WTC11 (cell line): ENCODE measurements around the gene TMEM121. TPM values are rescaled to one million over a fixed set of nuclear protein-coding genes. Genes with fewer than 3 reads are reported as not detected.

Experiments
- ATAC-seq: fragments of 200-7000 bp; cut with Tn5 transposase; 2 replicates; pipeline ENCODE4 v1.10.0; 2021; ENCODE audit warnings: mild to moderate bottlenecking, moderate library complexity
- CTCF ChIA-PET: fragments of 300-600 bp; sonication (Branson Sonifier 250); formaldehyde crosslinking; loops from one replicate; lab custom pipeline; 2021; ENCODE audit warnings: antibody characterized with exemption; lab: Charles Lee
- POLR2A ChIA-PET: fragments of 350-600 bp; sonication (Branson Sonifier 250); formaldehyde crosslinking; loops from one replicate; lab custom pipeline; 2021; ENCODE audit warnings: antibody characterized with exemption; lab: Charles Lee
- DNase-seq: peaks from one replicate; pipeline ENCODE4 v3.0.0; 2021; ENCODE audit warnings: low spot score
- H3K27ac Mint-ChIP-seq: 2 replicates; pipeline ENCODE4 v1.8.0; 2021; ENCODE audit warnings: mixed read lengths
- H3K27me3 Mint-ChIP-seq: 2 replicates; pipeline ENCODE4 v1.8.0; 2021; ENCODE audit warnings: low read depth, mild to moderate bottlenecking, moderate library complexity, mixed read lengths
- H3K36me3 Mint-ChIP-seq: 2 replicates; pipeline ENCODE4 v1.8.0; 2021; ENCODE audit warnings: mixed read lengths
- H3K4me1 Mint-ChIP-seq: 2 replicates; pipeline ENCODE4 v1.8.0; 2022; ENCODE audit warnings: mixed read lengths
- H3K4me3 Mint-ChIP-seq: 2 replicates; pipeline ENCODE4 v1.8.0; 2021; ENCODE audit warnings: mild to moderate bottlenecking, moderate library complexity, mixed read lengths
- H3K9me3 Mint-ChIP-seq: 2 replicates; pipeline ENCODE4 v1.8.0; 2021; ENCODE audit warnings: mixed read lengths
- AR ChIP-seq: fragments of 250-450 bp; sonication (Bioruptor Pico); IDR thresholded peaks from 2 replicates; pipeline ENCODE4 v1.9.0; 2021; ENCODE audit warnings: mild to moderate bottlenecking
- CREB1 ChIP-seq: sonication (generic); formaldehyde crosslinking; IDR thresholded peaks from 2 replicates; pipeline ENCODE4 v1.8.0; 2023; ENCODE audit warnings: mild to moderate bottlenecking, missing genetic modification reagents
- CTCF ChIP-seq: fragments of 200-600 bp; IDR thresholded peaks from 2 replicates; pipeline ENCODE4 v1.8.0; 2022; ENCODE audit warnings: antibody characterized with exemption
- ELF4 ChIP-seq: sonication (generic); formaldehyde crosslinking; IDR thresholded peaks from 2 replicates; pipeline ENCODE4 v1.8.1; 2022; ENCODE audit warnings: low read depth, mild to moderate bottlenecking, moderate library complexity, missing genetic modification reagents
- ERG ChIP-seq: fragments of 250-450 bp; sonication (Bioruptor Pico); IDR thresholded peaks from 2 replicates; pipeline ENCODE4 v1.8.0; 2021; ENCODE audit warnings: mild to moderate bottlenecking
- GRHL2 ChIP-seq: fragments of 250-450 bp; sonication (Bioruptor Pico); IDR thresholded peaks from 2 replicates; pipeline ENCODE4 v1.8.0; 2022; ENCODE audit warnings: mild to moderate bottlenecking, moderate library complexity; ENCODE audit not compliant: insufficient replicate concordance, severe bottlenecking
- HMGA2 ChIP-seq: fragments of 250-450 bp; sonication (Bioruptor Pico); IDR thresholded peaks from 2 replicates; pipeline ENCODE4 v1.4.0; 2021; ENCODE audit warnings: mild to moderate bottlenecking, moderate library complexity
- HMGXB4 ChIP-seq: sonication (generic); formaldehyde crosslinking; IDR thresholded peaks from 2 replicates; pipeline ENCODE4 v1.8.1; 2023; ENCODE audit warnings: mild to moderate bottlenecking, moderate library complexity, missing genetic modification reagents
- JAZF1 ChIP-seq: fragments of 250-450 bp; sonication (Bioruptor Pico); IDR thresholded peaks from 2 replicates; pipeline ENCODE4 v1.9.0; 2021; ENCODE audit warnings: moderate library complexity, mild to moderate bottlenecking, inconsistent platforms
- JUN ChIP-seq: sonication (generic); formaldehyde crosslinking; IDR thresholded peaks from 2 replicates; pipeline ENCODE4 v1.8.0; 2023; ENCODE audit warnings: mild to moderate bottlenecking, missing genetic modification reagents
- NR3C1 ChIP-seq: sonication (generic); formaldehyde crosslinking; conservative IDR thresholded peaks from 2 replicates; pipeline ENCODE4 v1.8.1; 2023; ENCODE audit warnings: low read depth, mild to moderate bottlenecking, missing genetic modification reagents
- OVOL2 ChIP-seq: fragments of 250-450 bp; sonication (Bioruptor Pico); IDR thresholded peaks from 2 replicates; pipeline ENCODE4 v1.9.0; 2021; ENCODE audit warnings: mild to moderate bottlenecking, borderline replicate concordance
- SMAD3 ChIP-seq: sonication (generic); formaldehyde crosslinking; IDR thresholded peaks from 2 replicates; pipeline ENCODE4 v1.8.0; 2022; ENCODE audit warnings: missing genetic modification reagents, mild to moderate bottlenecking, borderline replicate concordance
- SP1 ChIP-seq: sonication (generic); formaldehyde crosslinking; conservative IDR thresholded peaks from 2 replicates; pipeline ENCODE4 v1.8.1; 2022; ENCODE audit warnings: missing genetic modification reagents
- ZBTB43 ChIP-seq: sonication (generic); formaldehyde crosslinking; IDR thresholded peaks from 2 replicates; pipeline ENCODE4 v1.8.1; 2023; ENCODE audit warnings: mild to moderate bottlenecking, missing genetic modification reagents
- ZNF219 ChIP-seq: sonication (generic); formaldehyde crosslinking; IDR thresholded peaks from 2 replicates; pipeline ENCODE4 v1.8.0; 2023; ENCODE audit warnings: missing genetic modification reagents, mild to moderate bottlenecking, borderline replicate concordance
- ZNF317 ChIP-seq: sonication (generic); formaldehyde crosslinking; IDR thresholded peaks from 2 replicates; pipeline ENCODE4 v1.8.1; 2023; ENCODE audit warnings: low read depth, mild to moderate bottlenecking, moderate library complexity, missing genetic modification reagents, borderline replicate concordance
- total RNA-seq: library from RNA; stranded (reverse); gene quantifications from 3 replicates; pipeline ENCODE4 v1.2.3, GENCODE V29; 2021

The TMEM121 gene
- total RNA-seq, 1 experiment from 2014 or later, result 0.81 TPM

- TF ChIP-seq HMGA2 (CRISPR knock-in tag), result 0 out of 2 replicates have a peak, but pooled peaks have one; percentile 32
- no peak for TF ChIP-seq AR (CRISPR knock-in tag)
- no peak for TF ChIP-seq NR3C1 (CRISPR knock-in tag)
- 0 out of 2 replicates have a peak, but pooled peaks have one; percentile 25 for TF ChIP-seq ZBTB43 (CRISPR knock-in tag)
- TF ChIP-seq SMAD3 (CRISPR knock-in tag), result no peak
- no peak for TF ChIP-seq ELF4 (CRISPR knock-in tag)
- TF ChIP-seq ERG (CRISPR knock-in tag), result no peak
- no peak; the same call in 1 of the 2 replicates for TF ChIP-seq ZNF317 (CRISPR knock-in tag)
- TF ChIP-seq SP1, result peak; percentile 79
- TF ChIP-seq GRHL2 (CRISPR knock-in tag), result no peak
- no peak for TF ChIP-seq CREB1 (CRISPR knock-in tag)
- TF ChIP-seq JAZF1 (CRISPR knock-in tag), result no peak
- peak; percentile 52; the same call in 1 of the 2 replicates for TF ChIP-seq CTCF
- no peak for TF ChIP-seq HMGXB4 (CRISPR knock-in tag)
Observed at GRCh38 chr14:105490572-105491365, 35.6 kb upstream of the TMEM121 start, which contains the start of gene TEDC1 (continued).

- H3K4me3 Mint-ChIP-seq, result peak overlapping the region; percentile 71
- no peaks in the 10 kb centered on the region for H3K36me3 Mint-ChIP-seq
- DNase-seq (peak; percentile 90), ATAC-seq (peak; percentile 16)
- no peak overlapping the region; the same call in 1 of the 2 replicates for H3K27ac Mint-ChIP-seq
- TF ChIP-seq ZBTB43 (CRISPR knock-in tag), result no peak
- no peak for TF ChIP-seq ZNF219 (CRISPR knock-in tag)
- TF ChIP-seq ELF4 (CRISPR knock-in tag), result no peak
- 0 out of 2 replicates have a peak, but pooled peaks have one; percentile 26 for TF ChIP-seq JUN
- TF ChIP-seq OVOL2 (CRISPR knock-in tag), result no peak
- H3K9me3 Mint-ChIP-seq, result no peaks in the 10 kb centered on the region
- CTCF ChIA-PET, result interaction anchor here (0.7 to 3.4 kb wide), 9 partner anchors 11 to 401 kb away, joined by 3 to 49 read pairs (median 4); partner anchors contain the start of gene TMEM121
- POLR2A ChIA-PET, result interaction anchor here (1.0 kb wide), 1 partner anchor 10 kb away, joined by 3 read pairs; no protein-coding TSS in a partner anchor
- H3K4me1 Mint-ChIP-seq, result peaks cover 4% of the 10 kb centered on the region
- peaks cover 31% of the 10 kb centered on the region for H3K27me3 Mint-ChIP-seq
Observed at GRCh38 chr14:105491366-105491973, 34.9 kb upstream of the TMEM121 start.
